Measurements from ENCODE around the gene BDH1. TPM values are rescaled to one million over a fixed set of nuclear protein-coding genes. Genes with fewer than 3 reads are reported as not detected.
"Not testable (repeated sequence)": the region's sequence is repeated elsewhere in the genome, so short reads cannot be mapped to it uniquely, and the experiment has no call there.

Gene BDH1
- total RNA-seq, 1 donor from 2014 or later, result 2.5 TPM

DNA sequence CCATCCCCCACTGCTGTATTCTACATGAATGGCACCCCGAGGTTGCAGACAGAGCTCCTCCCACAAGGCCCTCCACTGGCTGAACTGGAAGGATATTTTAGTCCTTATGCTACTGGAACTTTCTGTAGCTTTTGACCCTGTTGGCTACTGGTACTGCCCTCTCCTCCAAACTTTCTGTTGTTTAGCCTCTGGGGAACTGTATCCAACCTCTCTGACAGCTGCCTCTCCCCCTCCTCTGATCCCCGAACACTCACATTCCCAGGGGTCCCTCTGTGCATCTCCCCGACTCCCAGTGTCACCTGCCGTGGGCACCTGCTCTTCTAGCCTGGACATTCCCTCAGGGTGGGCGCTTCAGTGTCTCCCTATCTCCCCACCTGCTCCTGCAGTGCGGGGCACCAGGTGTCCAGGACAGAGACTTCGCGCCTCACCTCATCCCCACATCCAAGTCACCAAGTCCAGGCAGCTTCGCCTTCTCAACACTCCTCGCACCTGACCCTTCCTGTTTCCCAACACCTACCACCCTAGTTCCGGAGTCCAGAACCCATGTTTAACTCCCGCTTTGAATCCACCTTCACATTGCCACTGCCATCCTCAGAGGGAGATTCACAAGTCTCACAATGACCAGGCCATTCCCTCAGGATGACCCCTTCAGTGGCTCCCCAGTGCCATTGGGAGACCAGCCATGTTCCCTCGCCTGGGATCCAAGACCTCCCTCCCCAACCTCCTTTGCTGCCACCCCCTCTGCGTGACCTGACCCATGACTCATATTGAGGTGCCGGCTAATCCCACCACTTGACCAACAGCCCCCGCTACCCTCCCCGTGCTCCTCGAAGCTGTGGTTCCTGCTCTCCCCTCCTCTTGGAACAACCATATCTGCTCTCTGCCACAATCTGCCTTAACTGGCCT lies 34.2 kb downstream of the BDH1 start:
- no peak for DNase-seq (ENCODE audit: low read depth, low spot score)

DNA sequence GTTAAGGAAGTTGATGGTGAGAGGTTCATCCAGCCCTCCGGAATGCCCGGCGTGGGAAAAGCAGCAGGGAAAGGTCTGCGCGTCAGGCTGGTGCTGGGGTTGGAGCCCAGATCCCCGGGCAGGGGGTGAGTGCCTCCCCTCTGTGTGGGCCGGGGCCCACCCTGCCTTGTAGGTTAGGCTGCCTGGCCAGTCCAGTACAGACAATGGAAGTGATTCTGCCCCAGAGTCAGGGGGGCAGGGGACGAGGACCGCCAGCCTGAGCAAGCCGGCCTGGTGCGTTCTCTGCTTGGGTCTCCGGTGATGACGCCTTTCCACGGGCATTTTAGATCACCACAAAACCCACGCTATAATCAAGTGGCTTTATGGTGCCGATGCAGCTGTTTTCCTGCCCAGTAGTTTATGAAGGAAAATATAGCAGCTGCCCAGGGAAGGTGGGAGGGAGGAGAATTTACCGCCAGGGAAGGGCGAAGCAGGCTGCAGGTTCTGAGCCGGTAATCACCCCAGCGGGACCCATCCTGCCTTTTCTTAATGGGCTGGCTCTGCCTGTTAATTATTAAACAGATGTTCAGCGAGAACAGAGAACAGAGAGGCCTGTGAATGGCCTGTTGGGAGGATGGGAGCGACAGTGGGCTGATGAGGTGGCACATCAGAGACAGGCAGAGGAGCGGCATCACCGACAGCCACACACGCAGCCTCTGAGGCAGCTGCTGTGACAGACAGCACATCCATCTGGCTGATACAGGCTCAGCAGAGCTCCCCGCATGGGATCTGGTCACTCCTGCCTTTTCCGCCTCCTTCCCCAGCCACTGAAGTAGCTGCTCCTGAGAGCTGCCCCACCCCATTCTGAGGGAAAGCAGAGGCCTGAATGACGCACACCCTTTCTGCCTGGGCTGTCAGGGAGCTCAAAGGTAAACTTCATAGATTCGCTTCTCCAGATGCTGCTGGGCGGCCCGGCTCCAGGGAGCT lies 35.2 kb downstream of the BDH1 start:
- no peak for DNase-seq (ENCODE audit: low read depth, low spot score)

GRCh38 chr3:197519801-197520211 lies 36.0 kb downstream of the BDH1 start:
- DNase-seq (ENCODE audit: low read depth, low spot score), result no peak

- no peak for DNase-seq (ENCODE audit: low read depth, low spot score)
Measured at GRCh38 chr3:197518881-197519421, 36.8 kb downstream of the BDH1 start.

DNA sequence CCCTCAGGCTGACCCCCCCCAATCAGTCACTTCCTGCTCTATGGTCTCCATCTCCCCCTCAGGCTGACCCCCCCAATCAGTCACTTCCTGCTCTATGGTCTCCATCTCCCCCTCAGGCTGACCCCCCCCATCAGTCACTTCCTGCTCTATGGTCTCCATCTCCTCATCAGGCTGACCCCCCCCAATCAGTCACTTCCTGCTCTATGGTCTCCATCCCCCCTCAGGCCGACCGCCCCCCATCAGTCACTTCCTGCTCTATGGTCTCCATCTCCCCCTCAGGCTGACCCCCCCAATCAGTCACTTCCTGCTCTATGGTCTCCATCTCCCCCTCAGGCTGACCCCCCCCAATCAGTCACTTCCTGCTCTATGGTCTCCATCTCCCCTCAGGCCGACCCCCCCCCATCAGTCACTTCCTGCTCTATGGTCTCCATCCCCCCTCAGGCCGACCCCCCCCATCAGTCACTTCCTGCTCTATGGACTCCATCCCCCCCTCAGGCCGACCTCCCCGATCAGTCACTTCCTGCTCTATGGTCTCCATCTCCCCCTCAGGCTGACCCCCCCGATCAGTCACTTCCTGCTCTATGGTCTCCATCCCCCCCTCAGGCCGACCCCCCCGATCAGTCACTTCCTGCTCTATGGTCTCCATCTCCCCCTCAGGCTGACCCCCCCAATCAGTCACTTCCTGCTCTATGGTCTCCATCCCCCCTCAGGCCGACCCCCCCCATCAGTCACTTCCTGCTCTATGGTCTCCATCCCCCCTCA lies 37.7 kb downstream of the BDH1 start:
- not testable (repeated sequence) for DNase-seq (ENCODE audit: low read depth, low spot score)

DNA sequence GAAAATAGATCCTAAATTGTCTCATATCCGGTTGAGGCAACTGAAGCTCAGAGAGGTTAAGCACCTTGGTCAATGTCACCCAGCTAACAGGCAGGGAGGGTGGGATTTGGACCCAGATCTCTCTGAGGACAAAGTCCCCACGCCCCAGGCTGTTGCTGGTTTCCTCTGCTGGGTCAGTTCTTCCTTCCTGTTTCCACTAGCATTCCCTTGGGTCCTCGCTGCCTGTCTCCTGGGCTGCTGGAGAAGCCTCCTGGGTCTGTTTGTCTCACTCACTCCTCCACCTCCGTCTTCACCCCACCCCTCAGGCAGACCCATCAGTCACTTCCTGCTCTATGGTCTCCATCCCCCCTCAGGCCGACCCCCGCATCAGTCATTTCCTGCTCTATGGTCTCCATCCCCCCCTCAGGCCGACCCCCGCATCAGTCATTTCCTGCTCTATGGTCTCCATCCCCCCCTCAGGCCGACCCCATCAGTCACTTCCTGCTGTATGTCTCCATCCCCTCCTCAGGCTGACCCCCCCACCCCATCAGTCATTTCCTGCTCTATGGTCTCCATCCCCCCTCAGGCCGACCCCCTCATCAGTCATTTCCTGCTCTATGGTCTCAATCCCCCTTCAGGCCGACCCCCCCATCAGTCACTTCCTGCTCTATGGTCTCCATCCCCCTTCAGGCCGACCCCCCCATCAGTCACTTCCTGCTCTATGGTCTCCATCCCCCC lies 38.7 kb downstream of the BDH1 start:
- not testable (repeated sequence) for DNase-seq (ENCODE audit: low read depth, low spot score)

GRCh38 chr3:197516517-197516889 lies 39.3 kb downstream of the BDH1 start:
- DNase-seq (ENCODE audit: low read depth, low spot score), result no peak

DNA sequence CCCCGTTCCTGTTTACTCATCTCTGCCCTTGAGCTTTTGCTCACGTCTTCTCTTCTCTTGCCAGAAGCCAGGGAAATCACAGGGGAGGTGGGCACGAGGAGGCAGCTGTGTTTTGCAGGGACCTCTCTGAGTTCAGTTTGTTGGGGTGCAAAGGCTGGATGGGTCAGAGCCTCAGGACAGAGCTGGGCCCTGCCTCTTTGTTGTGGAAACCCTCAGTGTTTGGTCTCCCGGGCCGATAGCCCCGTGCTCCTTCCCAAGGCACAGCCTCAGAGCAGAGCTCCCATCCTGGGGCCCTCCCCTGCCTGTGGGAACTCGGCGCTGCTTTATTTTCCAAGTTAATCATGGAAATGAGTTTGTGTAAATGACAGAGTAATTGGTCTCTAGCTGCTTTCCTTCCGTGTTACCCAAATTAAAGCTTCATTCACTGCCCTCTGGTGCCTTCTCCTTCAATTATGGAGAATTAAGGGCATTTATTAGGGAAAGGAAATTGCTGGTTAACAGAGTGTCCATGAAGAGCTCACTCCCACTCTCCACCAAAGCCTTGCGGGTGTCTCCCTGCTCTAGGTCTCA lies 40.9 kb downstream of the BDH1 start:
- DNase-seq (ENCODE audit: low read depth, low spot score), result no peak

- no peak for DNase-seq (ENCODE audit: low read depth, low spot score)
Measured at GRCh38 chr3:197513953-197514785, 41.6 kb downstream of the BDH1 start.

DNA sequence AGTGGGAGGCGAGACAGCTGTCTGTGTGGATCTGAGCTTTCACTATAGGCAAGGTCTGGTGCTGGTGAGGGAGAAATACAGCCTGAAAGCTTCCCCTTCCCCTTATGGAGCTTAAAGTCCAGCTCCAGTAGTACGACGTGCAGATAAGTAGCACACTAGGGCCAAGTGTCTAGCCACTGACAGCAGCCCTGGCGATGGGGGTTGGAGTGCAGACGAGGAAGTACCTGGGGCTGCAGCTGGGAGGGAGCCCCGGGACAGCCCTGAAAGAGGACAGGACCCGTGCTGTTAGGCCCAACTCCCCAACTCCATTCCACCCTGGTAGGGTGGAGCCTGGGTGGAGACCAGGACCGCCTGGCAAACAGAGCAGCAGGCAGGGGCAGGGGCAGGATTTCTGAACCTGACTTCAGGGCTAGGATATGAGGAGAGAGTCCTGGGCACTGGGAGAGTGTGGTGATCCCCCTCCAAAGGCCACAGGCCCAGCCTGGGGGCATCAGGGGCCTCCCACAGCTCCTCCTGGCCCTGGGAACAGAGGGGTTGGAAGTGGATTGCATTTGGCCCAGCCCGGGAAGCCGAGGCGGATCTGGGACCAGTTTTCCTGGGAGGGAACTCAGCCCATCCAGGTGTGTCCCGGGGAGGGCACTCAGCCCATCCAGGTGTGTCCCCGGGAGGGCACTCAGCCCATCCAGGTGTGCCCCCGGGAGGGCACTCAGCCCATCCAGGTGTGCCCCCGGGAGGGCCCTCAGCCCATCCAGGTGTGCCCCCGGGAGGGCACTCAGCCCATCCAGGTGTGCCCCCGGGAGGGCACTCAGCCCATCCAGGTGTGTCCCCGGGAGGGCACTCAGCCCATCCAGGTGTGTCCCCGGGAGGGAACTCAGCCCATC lies 42.8 kb downstream of the BDH1 start:
- DNase-seq (ENCODE audit: low read depth, low spot score), result no peak

- no peak for DNase-seq (ENCODE audit: low read depth, low spot score)
Measured at GRCh38 chr3:197511853-197512635, 43.7 kb downstream of the BDH1 start.

- no peak for DNase-seq (ENCODE audit: low read depth, low spot score)
Measured at GRCh38 chr3:197511130-197511529, 44.6 kb downstream of the BDH1 start.

GRCh38 chr3:197510642-197511018 lies 45.1 kb downstream of the BDH1 start:
- DNase-seq (ENCODE audit: low read depth, low spot score), result no peak

GRCh38 chr3:197508924-197509775 lies 46.6 kb downstream of the BDH1 start:
- DNase-seq (ENCODE audit: low read depth, low spot score), result no peak

GRCh38 chr3:197508461-197508860 lies 47.3 kb downstream of the BDH1 start:
- DNase-seq (ENCODE audit: low read depth, low spot score), result no peak

- DNase-seq (ENCODE audit: low read depth, low spot score), result no peak
Measured at GRCh38 chr3:197508051-197508451, 47.7 kb downstream of the BDH1 start.

DNA sequence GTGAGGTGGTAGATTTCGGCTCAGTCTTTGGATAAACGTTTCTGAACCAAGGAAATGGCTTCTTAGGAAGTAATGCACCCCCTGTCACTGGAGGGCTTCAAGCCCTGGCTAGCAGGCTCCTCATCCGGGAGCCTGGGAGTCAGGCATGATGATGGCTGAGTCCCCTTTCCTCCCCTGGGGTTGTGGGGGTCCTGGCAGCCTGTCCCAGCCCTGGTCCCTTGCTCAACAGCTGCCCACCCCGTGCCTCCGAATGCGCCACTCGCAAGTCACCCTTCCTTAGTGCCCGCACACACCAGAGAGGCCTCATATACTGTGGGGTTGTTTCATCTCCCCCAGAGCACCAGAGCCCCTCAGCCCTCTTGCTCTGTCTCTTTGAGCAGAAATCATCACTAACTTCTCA lies 48.2 kb downstream of the BDH1 start:
- DNase-seq (ENCODE audit: low read depth, low spot score), result no peak
